HG03571 (cell line): ENCODE data around the gene CALU.

Experiments used
- ATAC-seq: cut with Tn5 transposase; IDR thresholded peaks from one replicate; pipeline ENCODE4 v1.9.1; 2021; ENCODE audit not compliant: unreplicated experiment

The CALU gene

GRCh38 chr7:128809363-128809762 is 70.2 kb downstream of the CALU start:
- ATAC-seq, result no peak

DNA sequence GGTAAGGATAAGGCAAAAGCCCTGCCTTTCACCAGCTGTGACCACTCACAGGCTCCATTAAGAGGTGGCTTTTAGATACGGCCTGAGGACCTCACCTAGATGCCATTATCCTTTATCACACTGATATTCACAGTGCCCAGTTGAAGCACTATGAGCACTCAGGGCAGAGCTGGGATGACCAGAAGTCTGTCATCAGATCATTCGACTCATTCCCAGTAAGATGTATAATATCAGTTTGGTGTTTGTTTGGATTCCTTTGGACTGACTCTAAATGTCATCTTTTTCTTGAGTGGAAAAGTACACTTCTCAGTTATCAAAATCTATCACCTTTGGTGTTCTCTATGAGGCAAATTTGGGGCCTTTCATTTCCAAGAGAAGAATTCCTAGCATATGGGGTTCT is 71.3 kb downstream of the CALU start:
- ATAC-seq, result no peak

GRCh38 chr7:128810997-128811396 is 71.8 kb downstream of the CALU start:
- no peak for ATAC-seq

DNA sequence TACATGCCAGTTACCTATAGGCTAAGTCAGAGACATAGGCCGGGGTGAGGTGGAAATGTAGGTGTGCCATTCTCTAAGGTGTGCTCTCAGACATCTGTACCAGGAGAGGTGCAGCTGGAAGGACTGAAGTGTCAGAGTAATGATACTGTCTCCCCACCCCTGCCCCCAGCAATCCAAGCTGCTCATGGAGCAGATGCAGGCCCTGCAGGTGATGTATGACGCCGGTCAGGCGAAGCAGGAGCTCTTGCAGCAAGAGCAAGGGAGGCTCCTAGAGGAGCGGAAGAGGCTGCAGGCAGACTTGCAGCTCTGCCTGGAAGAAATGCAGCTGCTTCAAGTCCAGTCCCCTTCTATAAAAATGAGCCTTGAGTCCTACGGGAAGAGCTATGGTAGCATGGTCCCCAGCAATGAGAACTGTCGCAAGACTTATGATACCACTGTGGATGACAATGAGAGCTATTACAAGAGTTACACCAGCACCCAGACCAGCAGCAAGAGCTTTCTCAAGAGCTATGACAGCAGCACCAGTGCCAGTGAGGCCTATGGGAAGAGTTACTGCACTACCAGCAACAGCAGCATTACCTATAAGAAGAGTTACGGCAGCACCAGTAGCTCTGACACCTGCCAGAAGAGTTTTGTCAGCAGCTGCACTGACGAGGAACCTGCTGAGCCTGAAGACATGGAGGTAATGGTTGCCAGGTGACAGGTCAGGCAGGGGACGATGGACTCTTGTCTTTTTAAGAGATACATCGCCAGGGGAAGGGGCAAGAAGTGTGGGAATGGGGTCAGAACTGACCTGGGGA is 72.7 kb downstream of the CALU start:
- ATAC-seq, result no peak

DNA sequence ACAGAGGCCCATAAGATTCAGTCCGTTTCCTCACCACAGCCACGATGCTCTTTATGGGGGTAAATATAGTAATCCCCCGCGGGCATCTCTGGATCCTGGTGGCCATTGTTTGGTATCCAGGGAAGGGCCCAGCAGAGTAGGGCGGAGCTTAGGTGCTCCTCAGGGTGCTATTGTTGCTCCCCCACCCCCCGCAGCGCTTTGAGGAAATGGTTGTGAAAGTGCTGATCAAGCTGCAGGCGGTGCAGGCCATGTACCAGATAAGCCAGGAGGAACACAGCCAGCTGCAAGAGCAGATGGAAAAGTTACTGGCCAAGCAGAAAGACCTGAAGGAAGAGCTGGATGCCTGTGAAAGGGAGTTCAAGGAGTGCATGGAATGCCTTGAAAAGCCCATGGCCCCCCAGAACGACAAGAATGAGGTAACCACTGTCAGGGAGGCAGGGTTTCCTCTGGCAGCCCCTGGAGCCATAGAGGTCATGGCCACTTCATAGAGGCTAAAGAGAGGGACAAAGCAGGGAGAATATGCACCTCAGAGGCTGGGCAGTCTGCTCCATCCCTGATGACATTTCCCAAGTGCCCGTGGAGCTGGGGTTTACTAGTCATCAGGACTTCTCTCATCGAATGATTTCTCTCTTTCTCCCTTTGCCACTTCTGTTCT is 73.5 kb downstream of the CALU start:
- no peak for ATAC-seq

DNA sequence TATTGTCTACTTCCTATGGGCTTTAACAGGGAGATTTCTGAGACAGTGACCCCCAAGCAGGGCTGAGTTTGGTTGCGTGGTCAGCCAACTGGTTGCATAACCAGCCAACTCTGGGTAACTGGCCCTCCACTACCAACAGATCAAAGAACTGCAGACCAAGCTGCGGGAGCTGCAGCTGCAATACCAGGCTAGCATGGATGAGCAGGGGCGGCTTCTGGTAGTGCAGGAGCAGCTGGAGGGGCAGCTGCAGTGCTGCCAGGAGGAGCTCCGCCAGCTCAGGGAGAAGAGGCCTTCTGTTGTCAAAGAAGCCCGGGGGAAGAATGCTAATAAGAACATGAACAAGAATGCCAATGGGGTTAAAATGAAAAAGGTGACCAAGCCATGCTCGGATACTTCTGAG is 75.3 kb downstream of the CALU start:
- ATAC-seq, result no peak

DNA sequence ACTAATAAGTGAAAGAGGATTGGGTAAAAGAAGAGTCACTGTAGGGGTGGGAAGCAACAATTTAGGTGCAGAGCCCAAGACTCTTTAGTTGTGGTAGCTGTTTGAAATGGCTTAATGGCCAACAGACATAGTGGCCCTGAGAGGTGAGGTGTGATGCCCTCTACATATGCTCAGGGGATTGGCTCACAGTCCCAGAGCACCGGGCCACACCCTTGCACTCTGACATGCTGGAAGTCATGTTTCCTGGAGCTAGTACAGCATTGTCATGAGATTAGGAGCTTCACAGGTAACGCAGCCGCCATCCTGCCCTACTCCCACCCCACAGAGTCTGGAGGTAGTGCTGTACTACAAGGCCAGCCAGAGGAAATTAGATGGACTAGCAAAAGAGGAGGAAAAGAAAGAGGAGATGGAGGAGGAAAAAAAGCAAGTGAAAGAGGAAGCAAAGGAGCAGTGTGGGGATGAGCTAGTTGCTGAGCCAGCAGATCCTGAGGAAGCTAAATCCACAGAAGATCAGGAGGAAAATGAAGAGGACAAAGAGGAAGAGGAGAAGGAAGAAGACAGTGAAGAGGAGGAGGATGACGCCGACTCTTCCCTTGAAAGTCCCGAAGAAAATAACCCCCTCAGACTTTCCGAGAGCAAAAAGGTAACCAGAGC is 76.3 kb downstream of the CALU start:
- no peak for ATAC-seq

DNA sequence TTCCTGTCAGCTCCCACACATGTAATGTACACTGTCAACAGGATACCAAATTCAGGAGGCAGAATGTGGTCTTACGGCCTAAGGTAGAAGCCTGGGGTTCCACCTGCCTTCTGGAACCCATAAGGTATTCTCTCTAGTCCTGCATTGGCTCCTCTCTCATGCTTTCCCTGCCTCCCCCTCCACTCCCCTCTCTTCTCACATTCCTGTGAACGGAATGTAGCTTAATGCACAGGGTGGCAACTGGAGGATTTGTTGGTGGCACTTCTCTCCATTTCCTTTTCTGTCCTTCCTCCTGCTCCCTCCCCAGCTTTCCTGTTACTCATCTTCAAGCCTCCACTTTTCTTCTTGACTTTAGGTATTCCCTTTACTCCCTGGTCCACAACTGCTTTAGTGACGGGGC is 79.5 kb downstream of the CALU start:
- no peak for ATAC-seq
